HCT116 (cell line): Measurements from ENCODE around the gene FBN1. TPM values are rescaled to one million over a fixed set of nuclear protein-coding genes. Genes with fewer than 3 reads are reported as not detected.

Experiments
- ATAC-seq: fragments of 200-7000 bp; cut with Tn5 transposase; 2 replicates; pipeline ENCODE4 v1.9.1; 2020; ENCODE audit warnings: mild to moderate bottlenecking, moderate library complexity
- BruUV-seq: library from RNA; stranded (reverse); fragments of 400-500 nt; replicated peaks from 2 replicates; lab custom pipeline; 2021; lab: Mats Ljungman, UMichigan
- CTCF ChIA-PET: fragments of 300-600 bp; sonication (Branson Sonifier 250); formaldehyde crosslinking; loops from one replicate; lab custom pipeline; 2021; ENCODE audit warnings: antibody characterized with exemption; lab: Charles Lee
- POLR2A ChIA-PET: fragments of 300-600, 350-600 bp; sonication (Branson Sonifier 250); formaldehyde crosslinking; loops from one replicate; lab custom pipeline; 2021; ENCODE audit warnings: antibody characterized with exemption; lab: Charles Lee
- RAD21 ChIA-PET, 2 experiments: fragments of 300-600 bp; sonication (Branson Sonifier 250); formaldehyde crosslinking; loops; one replicate each; lab custom pipeline; 2023; ENCODE audit warnings: low total read pairs in 2 of 2; ENCODE audit not compliant: uncharacterized antibody in 2 of 2, unreplicated experiment in 2 of 2, low non-redundant PET in 1 of 2; lab: Charles Lee
- DNase-seq: peaks from one replicate; pipeline ENCODE4 v3.0.0-alpha.2; 2010; ENCODE audit warnings: low read depth, low spot score
- H2AFZ ChIP-seq: fragments of 200-600 bp; shearing (Covaris generic), sonication (generic); 2 replicates; pipeline ENCODE4 v1.6.1; 2017; ENCODE audit warnings: low read depth, mixed run types, mixed read lengths, antibody characterized with exemption, low read length; ENCODE audit not compliant: poor library complexity, severe bottlenecking
- H3K27ac ChIP-seq: 2 replicates; pipeline ENCODE4 v1.5.1; 2012; ENCODE audit warnings: low read depth, low read length
- H3K27me3 ChIP-seq: fragments of 200-600 bp; sonication (generic); 2 replicates; pipeline ENCODE4 v1.6.1; 2016; ENCODE audit warnings: mixed run types, low read length, mixed read lengths; ENCODE audit not compliant: insufficient read depth
- H3K36me3 ChIP-seq, 2 experiments: fragments of 200-500 bp in 1 of 2; fragments of 200-600 bp in 1 of 2; sonication (Bioruptor generic) in 1 of 2; sonication (generic) in 1 of 2; 2 replicates each; pipeline versions ENCODE4 v1.5.1 to v1.6.1; 2014 to 2016; ENCODE audit warnings: low read length in 2 of 2, inconsistent platforms in 1 of 2, mixed read lengths in 1 of 2, mixed run types in 1 of 2; ENCODE audit not compliant: insufficient read depth in 2 of 2, control insufficient read depth in 1 of 2
- H3K4me1 ChIP-seq, 2 experiments: fragments of 200-600 bp in 1 of 2; sonication (generic) in 1 of 2; 2 replicates each; pipeline versions ENCODE4 v1.5.1 to v1.6.1; 2012 to 2017; ENCODE audit warnings: low read length in 2 of 2, inconsistent platforms in 1 of 2, mild to moderate bottlenecking in 1 of 2, mixed read lengths in 1 of 2, mixed run types in 1 of 2, moderate library complexity in 1 of 2; ENCODE audit not compliant: insufficient read depth in 2 of 2, control insufficient read depth in 1 of 2
- H3K4me2 ChIP-seq: fragments of 200-600 bp; sonication (generic); 2 replicates; pipeline ENCODE4 v1.6.1; 2017; ENCODE audit warnings: mixed run types, low read length, mixed read lengths
- H3K4me3 ChIP-seq, 2 experiments: fragments of 200-600 bp in 1 of 2; sonication (generic) in 1 of 2; replicated peaks in 1 of 2; 2 replicates each; pipeline ENCODE4 v1.5.1; 2011 to 2016; ENCODE audit warnings: low read length in 2 of 2, control low read depth in 1 of 2, low read depth in 1 of 2, mild to moderate bottlenecking in 1 of 2, mixed read lengths in 1 of 2, mixed run types in 1 of 2
- H3K79me2 ChIP-seq: fragments of 200-600 bp; sonication (generic); 2 replicates; pipeline ENCODE4 v1.6.1; 2017; ENCODE audit warnings: mild to moderate bottlenecking, mixed run types, low read length, moderate library complexity, mixed read lengths; ENCODE audit not compliant: insufficient read depth
- H3K9ac ChIP-seq: fragments of 200-600 bp; sonication (generic); 2 replicates; pipeline ENCODE4 v1.6.1; 2016; ENCODE audit warnings: low read length, mixed read lengths
- H3K9me2 ChIP-seq: fragments of 200-600 bp; sonication (generic), shearing (Covaris generic); 2 replicates; pipeline ENCODE4 v1.6.1; 2017; ENCODE audit warnings: mixed run types, mild to moderate bottlenecking, moderate library complexity; ENCODE audit not compliant: insufficient read depth
- H3K9me3 ChIP-seq, 2 experiments: fragments of 200-500 bp in 1 of 2; fragments of 200-600 bp in 1 of 2; sonication (Bioruptor generic) in 1 of 2; sonication (generic) in 1 of 2; 2 replicates each; pipeline ENCODE4 v1.6.1; 2014 to 2017; ENCODE audit warnings: low read length in 2 of 2, mixed read lengths in 2 of 2, inconsistent platforms in 1 of 2, low read depth in 1 of 2, mild to moderate bottlenecking in 1 of 2, mixed run types in 1 of 2, moderate library complexity in 1 of 2; ENCODE audit not compliant: control insufficient read depth in 1 of 2, insufficient read depth in 1 of 2
- H4K20me1 ChIP-seq: fragments of 200-600 bp; sonication (generic), shearing (Covaris generic); 2 replicates; pipeline ENCODE4 v1.6.1; 2017; ENCODE audit warnings: mixed run types, mild to moderate bottlenecking, moderate library complexity; ENCODE audit not compliant: insufficient read depth
- CBX3 ChIP-seq: IDR thresholded peaks from 2 replicates; pipeline ENCODE4 v1.6.1; 2012; ENCODE audit warnings: low read depth
- CEBPB ChIP-seq: IDR thresholded peaks from 2 replicates; pipeline ENCODE4 v1.6.1; 2012; ENCODE audit warnings: low read depth
- EGR1 ChIP-seq: IDR thresholded peaks from 2 replicates; pipeline ENCODE4 v1.6.1; 2012; ENCODE audit warnings: low read depth
- ELF1 ChIP-seq: IDR thresholded peaks from 2 replicates; pipeline ENCODE4 v1.6.1; 2012; ENCODE audit warnings: low read depth, borderline replicate concordance
- EZH2 ChIP-seq: fragments of 200-600 bp; sonication (generic); IDR thresholded peaks from 2 replicates; pipeline ENCODE4 v1.6.1; 2017; ENCODE audit warnings: antibody characterized with exemption, mixed run types
- EZH2phosphoT487 ChIP-seq: fragments of 200-600 bp; IDR thresholded peaks from 2 replicates; pipeline ENCODE4 v1.6.1; 2018; ENCODE audit warnings: antibody characterized with exemption, borderline replicate concordance
- FOSL1 ChIP-seq: IDR thresholded peaks from 2 replicates; pipeline ENCODE4 v1.6.1; 2012; ENCODE audit warnings: low read depth
- JUND ChIP-seq: IDR thresholded peaks from 2 replicates; pipeline ENCODE4 v1.6.1; 2012
- POLR2AphosphoS5 ChIP-seq: IDR thresholded peaks from 2 replicates; pipeline ENCODE4 v1.6.1; 2011; ENCODE audit warnings: mild to moderate bottlenecking, low read depth, low read length, moderate library complexity
- RAD21 ChIP-seq: IDR thresholded peaks from 2 replicates; pipeline ENCODE4 v1.6.1; 2012; ENCODE audit warnings: low read depth, mild to moderate bottlenecking
- SP1 ChIP-seq: IDR thresholded peaks from 2 replicates; pipeline ENCODE4 v1.6.1; 2012; ENCODE audit warnings: low read depth
- TCF7L2 ChIP-seq: IDR thresholded peaks from 2 replicates; pipeline ENCODE4 v1.7.0; 2011; ENCODE audit warnings: borderline replicate concordance, inconsistent platforms; ENCODE audit not compliant: insufficient read depth, insufficient read length; ENCODE audit errors: extremely low read depth
- YY1 ChIP-seq: IDR thresholded peaks from 2 replicates; pipeline ENCODE4 v1.6.1; 2011; ENCODE audit warnings: low read length, low read depth, moderate library complexity, mild to moderate bottlenecking; ENCODE audit not compliant: insufficient replicate concordance; ENCODE audit errors: extremely low read depth
- ZFX ChIP-seq: fragments of 450-650 bp; IDR thresholded peaks from 2 replicates; pipeline ENCODE4 v1.6.1; 2017
- ZNF274 ChIP-seq: fragments of 200-500 bp; sonication (Bioruptor generic); IDR thresholded peaks from 2 replicates; pipeline ENCODE4 v1.6.1; 2014; ENCODE audit warnings: mild to moderate bottlenecking, low read depth, low read length, inconsistent platforms
- intact Hi-C: fragments of 100-400 bp; cut with micrococcal nuclease; formaldehyde crosslinking; loops from 2 replicates; pipeline ENCODE4 v1.10.0; 2022
- total RNA-seq: library from RNA; stranded (reverse); gene quantifications from one replicate; pipeline ENCODE4 v1.2.1, GENCODE V29; 2021; ENCODE audit not compliant: unreplicated experiment
- TF ChIP-seq, protein P1 (sequence below): IDR thresholded peaks from 2 replicates; pipeline ENCODE4 v1.6.1; 2011; ENCODE audit warnings: mild to moderate bottlenecking, low read length, moderate library complexity; ENCODE audit not compliant: insufficient replicate concordance; ENCODE audit errors: extremely low read depth
- TF ChIP-seq, protein P2 (sequence below), 3 experiments: fragments of 200-600 bp in 1 of 3; sonication (generic) in 1 of 3; IDR thresholded peaks in 2 of 3; conservative IDR thresholded peaks in 1 of 3; 2 replicates each; pipeline ENCODE4 v1.5.1; 2012 to 2017; ENCODE audit warnings: low read depth in 2 of 3, low read length in 2 of 3, antibody characterized with exemption in 1 of 3, borderline replicate concordance in 1 of 3, control low read depth in 1 of 3, mild to moderate bottlenecking in 1 of 3, mixed read lengths in 1 of 3, mixed run types in 1 of 3, moderate library complexity in 1 of 3; ENCODE audit not compliant: insufficient read depth in 1 of 3
- TF ChIP-seq, protein P3 (sequence below): IDR thresholded peaks from 2 replicates; pipeline ENCODE4 v1.6.1; 2012; ENCODE audit warnings: low read depth
- TF ChIP-seq, protein P4 (sequence below): IDR thresholded peaks from 2 replicates; pipeline ENCODE4 v1.6.1; 2012
- TF ChIP-seq, protein P5 (sequence below): IDR thresholded peaks from 2 replicates; pipeline ENCODE4 v1.6.1; 2012

The FBN1 gene
- total RNA-seq, 1 experiment from 2014 or later, result 1.7 TPM

DNA sequence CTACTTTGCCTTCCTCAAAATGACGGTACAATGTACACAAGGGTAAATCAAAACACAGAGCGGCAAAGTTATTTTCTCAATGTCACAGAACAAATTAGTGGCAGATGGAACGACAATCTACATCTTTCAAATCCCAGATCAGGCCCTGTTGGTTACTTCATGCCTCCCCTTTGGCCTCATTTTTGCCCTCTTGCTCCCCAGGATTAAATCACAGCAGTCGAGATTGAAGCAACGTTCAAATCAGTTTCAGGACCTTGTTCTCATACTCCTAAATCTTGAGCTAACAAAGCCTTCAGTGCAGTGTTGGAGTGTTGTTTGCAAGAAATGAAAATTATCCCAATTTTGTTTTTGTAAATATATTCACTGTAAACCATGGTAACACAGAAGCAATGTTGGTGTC is 91.4 kb downstream of the FBN1 start:
- Histone ChIP-seq H3K27me3 (no peaks in the 10 kb centered on the region), H3K4me1 (no peaks in the 10 kb centered on the region), H3K4me3 (no peak overlapping the region), H3K27ac (no peak overlapping the region), H3K79me2 (no peaks in the 10 kb centered on the region), H2AFZ (no peak overlapping the region), H3K9ac (no peak overlapping the region), H3K4me2 (no peak overlapping the region), H3K9me3 (no peaks in the 10 kb centered on the region), H4K20me1 (no peaks in the 10 kb centered on the region), H3K9me2 (no peaks in the 10 kb centered on the region), H3K36me3 (no peaks in the 10 kb centered on the region)
- DNase-seq, result no peak
- CTCF ChIA-PET, result no interaction called here
- POLR2A ChIA-PET, result no interaction called here
- TF ChIP-seq ZFX, result no peak
- no peak for TF ChIP-seq ELF1
- no peak for TF ChIP-seq EZH2
- TF ChIP-seq, protein P1, sequence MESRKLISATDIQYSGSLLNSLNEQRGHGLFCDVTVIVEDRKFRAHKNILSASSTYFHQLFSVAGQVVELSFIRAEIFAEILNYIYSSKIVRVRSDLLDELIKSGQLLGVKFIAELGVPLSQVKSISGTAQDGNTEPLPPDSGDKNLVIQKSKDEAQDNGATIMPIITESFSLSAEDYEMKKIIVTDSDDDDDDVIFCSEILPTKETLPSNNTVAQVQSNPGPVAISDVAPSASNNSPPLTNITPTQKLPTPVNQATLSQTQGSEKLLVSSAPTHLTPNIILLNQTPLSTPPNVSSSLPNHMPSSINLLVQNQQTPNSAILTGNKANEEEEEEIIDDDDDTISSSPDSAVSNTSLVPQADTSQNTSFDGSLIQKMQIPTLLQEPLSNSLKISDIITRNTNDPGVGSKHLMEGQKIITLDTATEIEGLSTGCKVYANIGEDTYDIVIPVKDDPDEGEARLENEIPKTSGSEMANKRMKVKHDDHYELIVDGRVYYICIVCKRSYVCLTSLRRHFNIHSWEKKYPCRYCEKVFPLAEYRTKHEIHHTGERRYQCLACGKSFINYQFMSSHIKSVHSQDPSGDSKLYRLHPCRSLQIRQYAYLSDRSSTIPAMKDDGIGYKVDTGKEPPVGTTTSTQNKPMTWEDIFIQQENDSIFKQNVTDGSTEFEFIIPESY, result no peak
- TF ChIP-seq, protein P2, sequence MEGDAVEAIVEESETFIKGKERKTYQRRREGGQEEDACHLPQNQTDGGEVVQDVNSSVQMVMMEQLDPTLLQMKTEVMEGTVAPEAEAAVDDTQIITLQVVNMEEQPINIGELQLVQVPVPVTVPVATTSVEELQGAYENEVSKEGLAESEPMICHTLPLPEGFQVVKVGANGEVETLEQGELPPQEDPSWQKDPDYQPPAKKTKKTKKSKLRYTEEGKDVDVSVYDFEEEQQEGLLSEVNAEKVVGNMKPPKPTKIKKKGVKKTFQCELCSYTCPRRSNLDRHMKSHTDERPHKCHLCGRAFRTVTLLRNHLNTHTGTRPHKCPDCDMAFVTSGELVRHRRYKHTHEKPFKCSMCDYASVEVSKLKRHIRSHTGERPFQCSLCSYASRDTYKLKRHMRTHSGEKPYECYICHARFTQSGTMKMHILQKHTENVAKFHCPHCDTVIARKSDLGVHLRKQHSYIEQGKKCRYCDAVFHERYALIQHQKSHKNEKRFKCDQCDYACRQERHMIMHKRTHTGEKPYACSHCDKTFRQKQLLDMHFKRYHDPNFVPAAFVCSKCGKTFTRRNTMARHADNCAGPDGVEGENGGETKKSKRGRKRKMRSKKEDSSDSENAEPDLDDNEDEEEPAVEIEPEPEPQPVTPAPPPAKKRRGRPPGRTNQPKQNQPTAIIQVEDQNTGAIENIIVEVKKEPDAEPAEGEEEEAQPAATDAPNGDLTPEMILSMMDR (IDR thresholded peaks at IDR 0.05 in 2 of 3, conservative IDR thresholded peaks at IDR 0.05 in 1 of 3; ENCODE audit: borderline replicate concordance in 1 of 3, insufficient read depth in 1 of 3, low read depth in 2 of 3, low read length in 2 of 3), result no peak
- TF ChIP-seq SP1, result no peak
- TF ChIP-seq, protein P3, sequence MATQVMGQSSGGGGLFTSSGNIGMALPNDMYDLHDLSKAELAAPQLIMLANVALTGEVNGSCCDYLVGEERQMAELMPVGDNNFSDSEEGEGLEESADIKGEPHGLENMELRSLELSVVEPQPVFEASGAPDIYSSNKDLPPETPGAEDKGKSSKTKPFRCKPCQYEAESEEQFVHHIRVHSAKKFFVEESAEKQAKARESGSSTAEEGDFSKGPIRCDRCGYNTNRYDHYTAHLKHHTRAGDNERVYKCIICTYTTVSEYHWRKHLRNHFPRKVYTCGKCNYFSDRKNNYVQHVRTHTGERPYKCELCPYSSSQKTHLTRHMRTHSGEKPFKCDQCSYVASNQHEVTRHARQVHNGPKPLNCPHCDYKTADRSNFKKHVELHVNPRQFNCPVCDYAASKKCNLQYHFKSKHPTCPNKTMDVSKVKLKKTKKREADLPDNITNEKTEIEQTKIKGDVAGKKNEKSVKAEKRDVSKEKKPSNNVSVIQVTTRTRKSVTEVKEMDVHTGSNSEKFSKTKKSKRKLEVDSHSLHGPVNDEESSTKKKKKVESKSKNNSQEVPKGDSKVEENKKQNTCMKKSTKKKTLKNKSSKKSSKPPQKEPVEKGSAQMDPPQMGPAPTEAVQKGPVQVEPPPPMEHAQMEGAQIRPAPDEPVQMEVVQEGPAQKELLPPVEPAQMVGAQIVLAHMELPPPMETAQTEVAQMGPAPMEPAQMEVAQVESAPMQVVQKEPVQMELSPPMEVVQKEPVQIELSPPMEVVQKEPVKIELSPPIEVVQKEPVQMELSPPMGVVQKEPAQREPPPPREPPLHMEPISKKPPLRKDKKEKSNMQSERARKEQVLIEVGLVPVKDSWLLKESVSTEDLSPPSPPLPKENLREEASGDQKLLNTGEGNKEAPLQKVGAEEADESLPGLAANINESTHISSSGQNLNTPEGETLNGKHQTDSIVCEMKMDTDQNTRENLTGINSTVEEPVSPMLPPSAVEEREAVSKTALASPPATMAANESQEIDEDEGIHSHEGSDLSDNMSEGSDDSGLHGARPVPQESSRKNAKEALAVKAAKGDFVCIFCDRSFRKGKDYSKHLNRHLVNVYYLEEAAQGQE, result no peak
- no peak for TF ChIP-seq CBX3
- no peak for TF ChIP-seq RAD21
- no peak for TF ChIP-seq EGR1
- no peak for TF ChIP-seq JUND
- no peak for TF ChIP-seq EZH2phosphoT487
- TF ChIP-seq, protein P4, sequence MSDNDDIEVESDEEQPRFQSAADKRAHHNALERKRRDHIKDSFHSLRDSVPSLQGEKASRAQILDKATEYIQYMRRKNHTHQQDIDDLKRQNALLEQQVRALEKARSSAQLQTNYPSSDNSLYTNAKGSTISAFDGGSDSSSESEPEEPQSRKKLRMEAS, result no peak
- no peak for TF ChIP-seq YY1
- TF ChIP-seq, protein P5, sequence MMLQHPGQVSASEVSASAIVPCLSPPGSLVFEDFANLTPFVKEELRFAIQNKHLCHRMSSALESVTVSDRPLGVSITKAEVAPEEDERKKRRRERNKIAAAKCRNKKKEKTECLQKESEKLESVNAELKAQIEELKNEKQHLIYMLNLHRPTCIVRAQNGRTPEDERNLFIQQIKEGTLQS, result no peak
- TF ChIP-seq ZNF274, result no peak
- no peak for TF ChIP-seq TCF7L2
- no peak for TF ChIP-seq CEBPB
- TF ChIP-seq POLR2AphosphoS5, result no peak
- no peak for TF ChIP-seq FOSL1
- ATAC-seq, result no peak
- RAD21 ChIA-PET, result no interaction called here
- intact Hi-C loops, result no loop called here
- no TSS peak for BruUV-seq
